ENCODE results near the gene ZNF576.
A peak's percentile ranks its signal among the peaks of the same experiment; 100 is the strongest.
"Not testable (repeated sequence)": the region's sequence is repeated elsewhere in the genome, so short reads cannot be mapped to it uniquely, and the experiment has no call there.

The ZNF576 gene

DNA sequence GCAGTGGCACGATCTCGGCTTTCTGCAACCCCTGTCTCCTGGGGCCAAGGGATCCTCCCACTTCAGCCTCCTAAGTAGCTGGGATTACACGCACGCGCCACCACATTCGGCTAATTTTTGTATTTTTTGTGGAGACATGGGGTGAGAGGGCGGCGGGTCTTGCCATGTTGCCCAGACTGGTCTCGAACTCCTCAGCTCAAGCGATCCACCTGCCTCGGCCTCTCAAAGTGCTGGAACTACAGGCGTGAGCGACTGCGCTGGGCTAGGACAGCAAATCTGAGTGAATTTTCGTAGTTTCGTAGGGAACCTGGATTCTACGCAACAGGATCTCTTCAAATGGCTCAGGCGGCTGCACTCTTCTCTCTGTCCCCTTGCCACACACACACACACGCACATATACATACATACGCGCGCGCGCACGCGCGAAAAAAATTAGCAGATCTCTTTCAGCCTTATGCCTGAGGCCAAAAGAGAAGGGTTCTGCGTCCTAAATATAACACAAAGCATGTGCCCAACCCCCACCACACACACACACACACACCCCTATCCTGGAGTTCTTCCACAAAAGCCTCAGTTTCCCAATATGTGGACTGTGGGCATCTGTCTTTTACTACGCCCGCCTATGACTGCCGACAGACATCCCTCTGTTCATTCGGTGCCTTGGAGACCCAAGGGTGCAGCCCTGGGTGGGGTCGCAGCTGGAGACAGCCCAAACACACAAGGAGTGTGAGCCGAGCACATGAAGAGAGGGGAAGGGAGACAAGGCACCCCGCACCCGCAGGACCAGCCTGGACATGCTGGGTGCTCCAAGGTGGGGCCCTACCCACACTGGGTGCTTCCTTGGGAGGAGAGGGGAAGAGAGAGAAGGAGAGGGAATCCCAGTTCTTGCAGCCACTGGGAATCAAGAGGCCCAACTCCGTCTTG, 20.2 kb upstream of the ZNF576 start:
- peak overlapping the region; percentile 71 for H3K27ac ChIP-seq
- no peak for TF ChIP-seq ZFX (IDR thresholded peaks at IDR 0.05; ENCODE audit: borderline replicate concordance)
- TF ChIP-seq, protein P1, sequence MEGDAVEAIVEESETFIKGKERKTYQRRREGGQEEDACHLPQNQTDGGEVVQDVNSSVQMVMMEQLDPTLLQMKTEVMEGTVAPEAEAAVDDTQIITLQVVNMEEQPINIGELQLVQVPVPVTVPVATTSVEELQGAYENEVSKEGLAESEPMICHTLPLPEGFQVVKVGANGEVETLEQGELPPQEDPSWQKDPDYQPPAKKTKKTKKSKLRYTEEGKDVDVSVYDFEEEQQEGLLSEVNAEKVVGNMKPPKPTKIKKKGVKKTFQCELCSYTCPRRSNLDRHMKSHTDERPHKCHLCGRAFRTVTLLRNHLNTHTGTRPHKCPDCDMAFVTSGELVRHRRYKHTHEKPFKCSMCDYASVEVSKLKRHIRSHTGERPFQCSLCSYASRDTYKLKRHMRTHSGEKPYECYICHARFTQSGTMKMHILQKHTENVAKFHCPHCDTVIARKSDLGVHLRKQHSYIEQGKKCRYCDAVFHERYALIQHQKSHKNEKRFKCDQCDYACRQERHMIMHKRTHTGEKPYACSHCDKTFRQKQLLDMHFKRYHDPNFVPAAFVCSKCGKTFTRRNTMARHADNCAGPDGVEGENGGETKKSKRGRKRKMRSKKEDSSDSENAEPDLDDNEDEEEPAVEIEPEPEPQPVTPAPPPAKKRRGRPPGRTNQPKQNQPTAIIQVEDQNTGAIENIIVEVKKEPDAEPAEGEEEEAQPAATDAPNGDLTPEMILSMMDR (IDR thresholded peaks at IDR 0.05): no peak

GRCh38 chr19:43578787-43579186, 17.6 kb upstream of the ZNF576 start:
- H3K27ac ChIP-seq: no peak overlapping the region
- TF ChIP-seq, protein P1 (IDR thresholded peaks at IDR 0.05): no peak
- no peak for TF ChIP-seq ZFX (IDR thresholded peaks at IDR 0.05; ENCODE audit: borderline replicate concordance)

GRCh38 chr19:43581467-43581866, 14.9 kb upstream of the ZNF576 start:
- no peak for TF ChIP-seq ZFX (IDR thresholded peaks at IDR 0.05; ENCODE audit: borderline replicate concordance)
- TF ChIP-seq, protein P1 (IDR thresholded peaks at IDR 0.05): no peak
- no peak overlapping the region for H3K27ac ChIP-seq

DNA sequence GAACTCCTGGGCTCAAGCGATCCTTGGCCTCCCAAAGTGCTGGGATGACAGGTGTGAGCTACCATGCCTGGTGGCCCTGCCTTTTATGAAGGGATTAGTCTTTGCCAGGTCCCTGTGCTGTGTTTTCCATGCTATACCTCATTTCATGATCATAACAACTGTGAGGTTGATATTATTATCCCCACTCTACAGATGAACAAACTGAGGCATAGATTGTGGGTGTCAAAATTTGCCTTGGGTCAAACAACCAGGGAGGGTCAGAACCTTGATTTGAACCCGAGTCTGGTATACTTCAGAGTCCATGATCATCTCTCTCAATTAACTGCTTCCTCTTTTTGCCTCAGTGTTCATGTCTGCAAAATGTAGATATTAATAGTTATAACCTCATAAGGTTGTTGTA, 13.9 kb upstream of the ZNF576 start:
- no peak overlapping the region for H3K27ac ChIP-seq
- TF ChIP-seq, protein P1 (IDR thresholded peaks at IDR 0.05): no peak

- H3K27ac ChIP-seq: no peak overlapping the region
- TF ChIP-seq, protein P1 (IDR thresholded peaks at IDR 0.05): no peak
- no peak for TF ChIP-seq ZFX (IDR thresholded peaks at IDR 0.05; ENCODE audit: borderline replicate concordance)
Observed at GRCh38 chr19:43584484-43584883, 11.9 kb upstream of the ZNF576 start.

DNA sequence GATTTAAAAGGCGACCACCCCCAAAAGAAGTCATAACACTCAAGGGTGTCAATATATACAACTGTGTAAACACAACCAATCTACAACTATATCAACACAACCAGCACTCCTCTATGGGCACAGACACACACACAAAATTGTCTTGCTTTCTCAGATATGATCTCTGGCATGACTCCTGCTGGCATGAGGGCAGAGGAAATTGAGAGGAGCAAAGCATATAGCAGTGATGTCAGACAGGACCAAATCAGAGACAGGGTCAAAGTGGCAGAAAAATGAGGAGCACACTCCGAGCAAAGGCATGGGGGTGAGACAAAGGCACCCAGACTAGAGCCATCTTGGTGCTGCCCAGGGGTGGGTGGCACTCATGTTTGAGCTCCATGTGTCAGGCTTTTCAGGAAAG, 10.0 kb upstream of the ZNF576 start:
- H3K27ac ChIP-seq: no peak overlapping the region
- TF ChIP-seq ZFX (IDR thresholded peaks at IDR 0.05; ENCODE audit: borderline replicate concordance): no peak
- TF ChIP-seq, protein P1 (IDR thresholded peaks at IDR 0.05): no peak

DNA sequence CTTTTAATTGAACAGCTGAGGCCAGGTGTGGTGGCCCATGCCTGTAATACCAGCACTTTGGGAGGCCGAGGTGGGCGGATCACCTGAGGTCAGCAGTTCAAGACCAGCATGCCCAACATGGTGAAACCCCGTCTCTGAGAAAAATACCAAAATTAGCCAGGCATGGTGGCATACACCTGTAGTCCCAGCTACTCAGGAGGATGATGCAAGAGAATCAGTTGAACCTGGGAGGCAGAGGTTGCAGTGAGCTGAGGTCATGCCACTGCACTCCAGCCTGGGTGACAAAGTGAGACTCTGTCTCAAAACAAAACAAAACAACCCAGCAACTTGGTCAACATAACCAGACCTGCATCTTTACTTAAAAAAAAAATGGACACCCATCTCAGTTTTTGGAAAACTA, 9.4 kb upstream of the ZNF576 start:
- H3K27ac ChIP-seq: not testable (repeated sequence)

Data from 22Rv1 (cell line).